Loucy (cell line): ENCODE data around the gene THOP1.

Experiments used
- H2AFZ ChIP-seq: fragments of 200-600 bp; sonication (generic); 2 replicates; pipeline ENCODE4 v1.6.0; 2016; ENCODE audit warnings: antibody characterized with exemption, mild to moderate bottlenecking, low read length, moderate library complexity
- H3F3A ChIP-seq: fragments of 200-600 bp; 2 replicates; pipeline ENCODE4 v1.6.0; 2016; ENCODE audit warnings: antibody characterized with exemption, low read depth, mild to moderate bottlenecking
- H3K27me3 ChIP-seq: fragments of 200-600 bp; sonication (generic); 2 replicates; pipeline ENCODE4 v1.6.1; 2014; ENCODE audit warnings: low read length, mild to moderate bottlenecking; ENCODE audit not compliant: insufficient read depth, poor library complexity, severe bottlenecking
- H3K36me3 ChIP-seq: fragments of 200-600 bp; sonication (generic); 2 replicates; pipeline ENCODE4 v1.6.1; 2016; ENCODE audit warnings: low read length; ENCODE audit not compliant: insufficient read depth
- H3K4me1 ChIP-seq: fragments of 200-600 bp; sonication (generic); 2 replicates; pipeline ENCODE4 v1.5.1; 2014; ENCODE audit warnings: low read length, mild to moderate bottlenecking; ENCODE audit not compliant: insufficient read depth, poor library complexity, severe bottlenecking
- H3K4me2 ChIP-seq: fragments of 200-600 bp; sonication (generic); 2 replicates; pipeline ENCODE4 v1.6.0; 2014; ENCODE audit warnings: antibody characterized with exemption, low read length, low read depth, mild to moderate bottlenecking; ENCODE audit not compliant: poor library complexity, severe bottlenecking
- H3K4me3 ChIP-seq: fragments of 200-600 bp; sonication (generic); 2 replicates; pipeline ENCODE4 v1.5.1; 2014; ENCODE audit warnings: low read length, mild to moderate bottlenecking, mixed read lengths; ENCODE audit not compliant: poor library complexity, severe bottlenecking
- H3K79me2 ChIP-seq: fragments of 200-600 bp; sonication (generic); 2 replicates; pipeline ENCODE4 v1.6.1; 2014; ENCODE audit warnings: low read length; ENCODE audit not compliant: insufficient read depth
- H3K9ac ChIP-seq: fragments of 200-600 bp; sonication (generic); 2 replicates; pipeline ENCODE4 v1.6.0; 2014; ENCODE audit warnings: mild to moderate bottlenecking, low read depth, low read length, moderate library complexity; ENCODE audit not compliant: poor library complexity, severe bottlenecking
- H3K9me2 ChIP-seq: fragments of 200-600 bp; sonication (generic); replicated peaks from 2 replicates; pipeline ENCODE4 v1.6.1; 2016; ENCODE audit warnings: low read depth, low read length, mixed read lengths
- H3K9me3 ChIP-seq: fragments of 200-600 bp; sonication (generic); 2 replicates; pipeline ENCODE4 v1.6.1; 2014; ENCODE audit warnings: mild to moderate bottlenecking, antibody characterized with exemption, low read length, low read depth; ENCODE audit not compliant: insufficient read depth
- H4K20me1 ChIP-seq: fragments of 200-600 bp; sonication (generic); 2 replicates; pipeline ENCODE4 v1.6.0; 2014; ENCODE audit warnings: antibody characterized with exemption, low read length, mild to moderate bottlenecking; ENCODE audit not compliant: insufficient read depth, poor library complexity, severe bottlenecking
- EZH2phosphoT487 ChIP-seq: fragments of 200-600 bp; IDR thresholded peaks from 2 replicates; pipeline ENCODE4 v1.6.1; 2018; ENCODE audit warnings: antibody characterized with exemption, mild to moderate bottlenecking, moderate library complexity, borderline replicate concordance
- TF ChIP-seq, protein P1 (sequence below): fragments of 200-600 bp; sonication (generic); conservative IDR thresholded peaks from 2 replicates; pipeline ENCODE4 v1.5.1; 2014; ENCODE audit warnings: mild to moderate bottlenecking, antibody characterized with exemption, low read length

The THOP1 gene

DNA sequence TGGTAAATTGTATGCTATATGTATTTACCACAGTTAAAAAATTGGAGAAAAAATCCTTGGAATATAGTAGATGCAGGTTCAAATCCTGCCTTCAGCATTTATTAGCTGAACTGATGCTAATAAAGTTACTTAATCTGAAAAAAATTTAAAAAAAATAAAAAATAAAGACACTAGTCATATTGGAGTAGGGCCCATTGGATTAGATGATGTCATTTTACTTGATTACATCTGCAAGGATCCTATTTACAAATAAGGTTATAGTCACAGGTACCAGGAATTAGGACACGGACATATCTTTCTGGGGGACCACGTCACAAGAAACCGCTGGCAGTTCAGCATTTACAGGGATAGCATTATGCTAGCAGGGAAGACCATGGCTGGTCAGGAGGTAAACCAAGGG is 62.2 kb downstream of the THOP1 start:
- Histone ChIP-seq H3K79me2 (peaks cover 13% of the 10 kb centered on the region; the same call in 1 of the 2 replicates), H3K4me2 (no peak overlapping the region), H3K9ac (no peak overlapping the region), H3K4me1 (peaks cover 30% of the 10 kb centered on the region), H3K36me3 (peaks cover 14% of the 10 kb centered on the region), H3K9me2 (no peaks in the 10 kb centered on the region), H4K20me1 (no peaks in the 10 kb centered on the region), H3F3A (no peaks in the 10 kb centered on the region), H3K9me3 (peaks cover 4% of the 10 kb centered on the region; the same call in 1 of the 2 replicates), H3K27me3 (no peaks in the 10 kb centered on the region), H2AFZ (no peak overlapping the region), H3K4me3 (no peak overlapping the region)
- no peak for TF ChIP-seq EZH2phosphoT487
- TF ChIP-seq, protein P1, sequence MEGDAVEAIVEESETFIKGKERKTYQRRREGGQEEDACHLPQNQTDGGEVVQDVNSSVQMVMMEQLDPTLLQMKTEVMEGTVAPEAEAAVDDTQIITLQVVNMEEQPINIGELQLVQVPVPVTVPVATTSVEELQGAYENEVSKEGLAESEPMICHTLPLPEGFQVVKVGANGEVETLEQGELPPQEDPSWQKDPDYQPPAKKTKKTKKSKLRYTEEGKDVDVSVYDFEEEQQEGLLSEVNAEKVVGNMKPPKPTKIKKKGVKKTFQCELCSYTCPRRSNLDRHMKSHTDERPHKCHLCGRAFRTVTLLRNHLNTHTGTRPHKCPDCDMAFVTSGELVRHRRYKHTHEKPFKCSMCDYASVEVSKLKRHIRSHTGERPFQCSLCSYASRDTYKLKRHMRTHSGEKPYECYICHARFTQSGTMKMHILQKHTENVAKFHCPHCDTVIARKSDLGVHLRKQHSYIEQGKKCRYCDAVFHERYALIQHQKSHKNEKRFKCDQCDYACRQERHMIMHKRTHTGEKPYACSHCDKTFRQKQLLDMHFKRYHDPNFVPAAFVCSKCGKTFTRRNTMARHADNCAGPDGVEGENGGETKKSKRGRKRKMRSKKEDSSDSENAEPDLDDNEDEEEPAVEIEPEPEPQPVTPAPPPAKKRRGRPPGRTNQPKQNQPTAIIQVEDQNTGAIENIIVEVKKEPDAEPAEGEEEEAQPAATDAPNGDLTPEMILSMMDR: no peak

- H3K27me3 ChIP-seq: no peaks in the 10 kb centered on the region
- peaks cover 15% of the 10 kb centered on the region; the same call in 1 of the 2 replicates for H3K9me3 ChIP-seq
- H3K79me2 ChIP-seq: peaks cover 7% of the 10 kb centered on the region; the same call in 1 of the 2 replicates
- no peak for TF ChIP-seq EZH2phosphoT487
- TF ChIP-seq, protein P1: no peak
- H3K4me1 ChIP-seq: peaks cover 27% of the 10 kb centered on the region
- peaks cover 25% of the 10 kb centered on the region for H3K36me3 ChIP-seq
- no peak overlapping the region for H3K4me3 ChIP-seq
- H3K9ac ChIP-seq: no peak overlapping the region
- H3K4me2 ChIP-seq: no peak overlapping the region
- no peaks in the 10 kb centered on the region for H4K20me1 ChIP-seq
- no peak overlapping the region for H2AFZ ChIP-seq
- no peaks in the 10 kb centered on the region for H3K9me2 ChIP-seq
- no peaks in the 10 kb centered on the region for H3F3A ChIP-seq
These were observed 63.3 kb downstream of the THOP1 start for GRCh38 chr19:2848616-2849015.

DNA sequence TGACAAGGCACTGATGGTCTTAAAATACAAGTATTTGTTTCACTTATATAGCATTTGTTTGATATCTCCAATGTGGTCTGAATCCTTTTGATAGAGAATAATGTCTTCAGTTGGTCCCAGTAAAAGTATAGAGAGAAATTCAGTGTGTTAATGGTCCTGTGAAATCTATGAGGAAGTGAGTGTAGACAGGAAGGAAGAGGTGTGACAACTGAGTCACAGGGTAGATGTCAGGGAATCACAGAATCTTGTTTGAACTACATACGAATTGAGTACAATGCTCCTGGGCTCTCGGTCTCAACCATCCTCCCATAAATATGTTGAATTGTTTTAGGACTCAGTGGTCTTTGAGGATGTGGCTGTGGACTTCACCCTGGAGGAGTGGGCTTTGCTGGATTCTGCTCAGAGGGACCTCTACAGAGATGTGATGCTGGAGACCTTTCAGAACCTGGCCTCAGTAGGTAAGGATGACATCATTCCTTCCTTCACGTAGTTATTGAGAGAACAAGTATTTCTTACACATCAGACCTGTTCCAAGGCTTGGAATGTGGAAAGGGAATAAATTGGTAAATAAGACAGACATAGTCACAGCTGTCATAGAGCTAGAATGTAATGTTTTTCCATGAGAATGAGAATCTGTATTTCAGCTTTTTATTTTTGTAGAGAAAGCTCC is 65.1 kb downstream of the THOP1 start:
- H3F3A ChIP-seq: no peaks in the 10 kb centered on the region
- peaks cover 7% of the 10 kb centered on the region; the same call in 1 of the 2 replicates for H3K79me2 ChIP-seq
- peak overlapping the region; percentile 1 for H3K9ac ChIP-seq
- H3K27me3 ChIP-seq: no peaks in the 10 kb centered on the region
- H2AFZ ChIP-seq: no peak overlapping the region
- peaks cover 29% of the 10 kb centered on the region for H3K36me3 ChIP-seq
- H3K4me2 ChIP-seq: peak overlapping the region; percentile 22
- no peaks in the 10 kb centered on the region for H4K20me1 ChIP-seq
- H3K4me1 ChIP-seq: peaks cover 24% of the 10 kb centered on the region
- peaks cover 24% of the 10 kb centered on the region; the same call in 1 of the 2 replicates for H3K9me3 ChIP-seq
- H3K9me2 ChIP-seq: no peaks in the 10 kb centered on the region
- no peak for TF ChIP-seq EZH2phosphoT487
- TF ChIP-seq, protein P1: no peak
- H3K4me3 ChIP-seq: peak overlapping the region; percentile 26
